ENCODE results near the gene GPR32. TPM values are rescaled to one million over a fixed set of nuclear protein-coding genes. Genes with fewer than 3 reads are reported as not detected.
"Not testable (repeated sequence)": the region's sequence is repeated elsewhere in the genome, so short reads cannot be mapped to it uniquely, and the experiment has no call there.

GPR32 gene
- total RNA-seq, 6 donors from 2014 or later: not detected

- no peak overlapping the region for H3K27ac ChIP-seq
- peaks cover 0 to 6% (median 4%) of the 10 kb centered on the region in 4 donors for H3K9me3 ChIP-seq
- no peak for TF ChIP-seq CTCF (IDR thresholded peaks at IDR 0.05)
- no peak for TF ChIP-seq POLR2A (IDR thresholded peaks at IDR 0.05)
- no peak for TF ChIP-seq EP300 (IDR thresholded peaks at IDR 0.05)
- TF ChIP-seq POLR2AphosphoS5 (IDR thresholded peaks at IDR 0.05): no peak
- DNase-seq (no peak), ATAC-seq (ENCODE audit: low FRiP score in 2 of 2) (no peak)
- H3K4me1 ChIP-seq: peaks cover 0 to 12% (median 8%) of the 10 kb centered on the region in 4 donors
- no peak overlapping the region for H3K4me3 ChIP-seq
- H3K27me3 ChIP-seq: peaks cover 0 to 19% (median 7%) of the 10 kb centered on the region in 4 donors
- 45 to 55% methylated on average over 24 to 25 of the region's 25 CpGs for WGBS, 2 donors
- H3K36me3 ChIP-seq: no peaks in the 10 kb centered on the region
Observed at GRCh38 chr19:50779504-50780457, 9.5 kb downstream of the GPR32 start.

DNA sequence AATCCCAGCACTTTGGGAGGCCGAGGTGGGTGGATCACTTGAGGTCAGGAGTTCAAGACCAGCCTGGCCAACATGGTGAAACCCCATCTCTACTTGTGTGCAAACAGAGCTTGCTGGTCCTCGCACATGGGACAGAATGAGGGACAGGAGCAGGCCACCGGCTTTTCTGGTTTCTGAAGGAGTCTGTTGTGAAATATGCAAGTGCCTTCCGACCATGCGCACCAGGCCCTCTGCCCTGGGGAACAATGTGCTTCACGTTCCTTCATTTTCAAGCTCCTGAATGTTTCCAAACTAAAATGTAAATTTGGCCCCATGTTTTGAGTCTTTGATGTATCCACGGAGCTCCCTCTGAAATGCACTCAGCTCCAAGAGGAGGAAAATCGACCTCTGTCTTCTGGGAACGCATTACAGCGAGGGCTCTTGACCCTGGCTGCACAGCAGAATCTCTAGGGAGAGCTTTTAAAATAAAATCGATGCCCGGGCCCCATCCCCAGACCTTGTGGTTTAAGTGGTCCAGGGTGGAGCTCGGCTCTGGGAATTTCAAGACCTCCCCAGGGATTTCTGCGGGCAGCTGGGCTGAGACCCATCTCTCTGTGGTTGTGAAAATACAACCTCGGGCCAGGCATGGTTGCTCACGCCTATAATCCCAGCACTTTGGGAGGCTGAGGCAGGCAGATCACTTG lies 10.6 kb downstream of the GPR32 start:
- 51 to 58% methylated on average over 16 of the region's 16 CpGs for WGBS, 2 donors
- peak in 1 of 2 donors; percentile 59 for ATAC-seq (ENCODE audit: low FRiP score in 2 of 2)
- no peak for TF ChIP-seq POLR2AphosphoS5 (IDR thresholded peaks at IDR 0.05)
- TF ChIP-seq POLR2A (IDR thresholded peaks at IDR 0.05): no peak
- no peak for TF ChIP-seq EP300 (IDR thresholded peaks at IDR 0.05)
- TF ChIP-seq CTCF (IDR thresholded peaks at IDR 0.05): no peak

GRCh38 chr19:50783848-50784152 lies 13.5 kb downstream of the GPR32 start:
- WGBS, 2 donors: 35 to 41% methylated on average over 8 of the region's 8 CpGs
- H3K4me3 ChIP-seq; H3K9me3 ChIP-seq; DNase-seq; H3K4me1 ChIP-seq; H3K27me3 ChIP-seq; ATAC-seq (ENCODE audit: low FRiP score in 2 of 2); H3K27ac ChIP-seq; H3K36me3 ChIP-seq: not testable (repeated sequence)
- peak in 1 of 6 experiments; percentile 0 for TF ChIP-seq CTCF (IDR thresholded peaks at IDR 0.05)

More for the DNA sequence above, 10.6 kb downstream of the GPR32 start:
- Histone ChIP-seq H3K27me3 (peaks cover 0 to 19% (median 7%) of the 10 kb centered on the region in 4 donors), H3K9me3 (peaks cover 0 to 6% (median 4%) of the 10 kb centered on the region in 4 donors), H3K36me3 (no peaks in the 10 kb centered on the region), H3K4me3 (no peak overlapping the region), H3K27ac (no peak overlapping the region), H3K4me1 (peaks cover 0 to 12% (median 8%) of the 10 kb centered on the region in 4 donors)
- peak in 1 of 2 donors; percentile 56 for DNase-seq

DNA sequence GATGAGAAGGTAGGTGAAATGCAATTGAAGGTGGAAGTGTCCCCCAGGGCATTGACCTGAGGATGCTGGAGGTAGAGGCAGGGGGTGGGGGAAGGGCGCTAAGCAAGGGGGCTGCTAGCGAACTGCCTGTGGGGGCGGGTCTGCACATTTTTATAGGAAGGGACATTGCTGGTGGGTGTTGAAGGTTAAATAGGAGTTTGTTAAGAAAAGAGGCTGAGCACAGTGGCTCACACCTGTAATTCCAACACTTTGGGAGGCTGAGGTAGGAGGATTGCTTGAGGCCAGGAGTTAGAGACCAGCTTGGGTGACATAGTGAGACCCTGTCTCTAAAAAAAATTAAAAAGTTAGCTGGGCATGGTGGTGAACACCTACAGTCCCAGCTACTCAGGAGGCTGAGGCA lies 14.4 kb downstream of the GPR32 start:
- WGBS, 2 donors: 91 to 95% methylated on average over 3 of the region's 3 CpGs
- H3K36me3 ChIP-seq: no peaks in the 10 kb centered on the region
- no peak for ATAC-seq (ENCODE audit: low FRiP score in 2 of 2)
- H3K9me3 ChIP-seq: no peaks in the 10 kb centered on the region
- H3K4me3 ChIP-seq: no peak overlapping the region
- peaks cover 0 to 4% (median 0%) of the 10 kb centered on the region in 4 donors for H3K27me3 ChIP-seq
- H3K4me1 ChIP-seq: peaks cover 0 to 8% (median 6%) of the 10 kb centered on the region in 4 donors
- no peak overlapping the region for H3K27ac ChIP-seq
- TF ChIP-seq POLR2A (IDR thresholded peaks at IDR 0.05): no peak
- no peak for TF ChIP-seq POLR2AphosphoS5 (IDR thresholded peaks at IDR 0.05)
- no peak for TF ChIP-seq CTCF (IDR thresholded peaks at IDR 0.05)
- TF ChIP-seq EP300 (IDR thresholded peaks at IDR 0.05): no peak
- DNase-seq: no peak
